Right lobe of liver (tissue), 4 donors: ENCODE results near the gene GPRC5B.

Experiments used
- POLR2A ChIP-seq: fragments of 450-650 bp; IDR thresholded peaks from one replicate; pipeline ENCODE4 v1.6.1; 2017; ENCODE audit warnings: antibody characterized with exemption, mild to moderate bottlenecking
- TF ChIP-seq, protein P1 (sequence below), 4 donors: fragments of 200-600 bp in 3 of 4; fragments of 450-650 bp in 1 of 4; IDR thresholded peaks; one replicate each; pipeline versions ENCODE4 v1.5.1 to v1.8.0; 2016 to 2022; ENCODE audit warnings: antibody characterized with exemption in 4 of 4, mild to moderate bottlenecking in 2 of 4
- donor health status: DM: no; HTN: no; CAD: no.
- donor health status: DM: no; HTN: no; CAD: no.
- donor health status: DM: no; HTN: yes; CAD: no.

DNA sequence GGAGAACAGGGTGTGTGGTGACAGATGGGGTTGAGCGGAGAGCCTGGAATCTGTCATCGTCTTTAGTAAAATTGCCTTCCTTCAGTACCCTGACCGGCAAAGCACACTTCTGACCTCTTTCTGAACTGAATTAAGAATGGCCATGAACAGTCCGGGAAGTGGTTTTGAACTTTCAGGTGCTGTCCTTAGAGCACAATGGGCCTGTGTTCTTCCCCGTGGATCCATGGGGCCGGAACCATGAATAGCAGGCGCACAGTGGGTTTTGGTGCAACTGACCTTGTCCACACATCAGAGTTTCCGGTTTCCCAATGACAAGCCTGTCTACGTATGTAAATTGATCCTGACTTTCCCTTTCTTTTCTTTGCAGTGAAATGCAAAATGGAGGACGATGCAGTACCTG, 28.5 kb downstream of the GPRC5B start:
- no peak for TF ChIP-seq POLR2A
- TF ChIP-seq, protein P1, sequence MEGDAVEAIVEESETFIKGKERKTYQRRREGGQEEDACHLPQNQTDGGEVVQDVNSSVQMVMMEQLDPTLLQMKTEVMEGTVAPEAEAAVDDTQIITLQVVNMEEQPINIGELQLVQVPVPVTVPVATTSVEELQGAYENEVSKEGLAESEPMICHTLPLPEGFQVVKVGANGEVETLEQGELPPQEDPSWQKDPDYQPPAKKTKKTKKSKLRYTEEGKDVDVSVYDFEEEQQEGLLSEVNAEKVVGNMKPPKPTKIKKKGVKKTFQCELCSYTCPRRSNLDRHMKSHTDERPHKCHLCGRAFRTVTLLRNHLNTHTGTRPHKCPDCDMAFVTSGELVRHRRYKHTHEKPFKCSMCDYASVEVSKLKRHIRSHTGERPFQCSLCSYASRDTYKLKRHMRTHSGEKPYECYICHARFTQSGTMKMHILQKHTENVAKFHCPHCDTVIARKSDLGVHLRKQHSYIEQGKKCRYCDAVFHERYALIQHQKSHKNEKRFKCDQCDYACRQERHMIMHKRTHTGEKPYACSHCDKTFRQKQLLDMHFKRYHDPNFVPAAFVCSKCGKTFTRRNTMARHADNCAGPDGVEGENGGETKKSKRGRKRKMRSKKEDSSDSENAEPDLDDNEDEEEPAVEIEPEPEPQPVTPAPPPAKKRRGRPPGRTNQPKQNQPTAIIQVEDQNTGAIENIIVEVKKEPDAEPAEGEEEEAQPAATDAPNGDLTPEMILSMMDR (IDR thresholded peaks at IDR 0.05) = no peak
